Esophagus squamous epithelium (tissue), 5 donors: ENCODE data around the gene LSG1. TPM values are rescaled to one million over a fixed set of nuclear protein-coding genes. Genes with fewer than 3 reads are reported as not detected.

Experiments used
- DNase-seq: peaks from one replicate; lab custom pipeline; 2025; lab: John Stamatoyannopoulos, UW
- H3K27ac ChIP-seq, 4 donors: fragments of 200-600 bp; sonication (generic); one replicate each; pipeline ENCODE4 v1.5.1; 2016 to 2019; ENCODE audit warnings: mild to moderate bottlenecking in 1 of 4
- H3K27me3 ChIP-seq, 4 donors: fragments of 200-600 bp; sonication (generic); 1 replicate in 3 of 4; 2 replicates in 1 of 4; pipeline versions ENCODE4 v1.5.1 to v1.6.0; 2017 to 2021; ENCODE audit warnings: antibody characterized with exemption in 1 of 4
- H3K36me3 ChIP-seq, 3 donors: fragments of 200-600 bp; sonication (generic); one replicate each; pipeline ENCODE4 v1.5.1; 2016 to 2019
- H3K4me1 ChIP-seq, 3 donors: fragments of 200-600 bp; sonication (generic); one replicate each; pipeline ENCODE4 v1.5.1; 2017 to 2019
- H3K4me3 ChIP-seq, 4 donors: fragments of 200-600 bp; sonication (generic); 1 replicate in 3 of 4; 2 replicates in 1 of 4; pipeline ENCODE4 v1.5.1; 2016 to 2019; ENCODE audit warnings: mild to moderate bottlenecking in 2 of 4, moderate library complexity in 1 of 4
- H3K9me3 ChIP-seq, 3 donors: fragments of 200-600 bp; sonication (generic); one replicate each; pipeline ENCODE4 v1.5.1; 2016 to 2019
- CTCF ChIP-seq, 6 experiments: fragments of 450-650 bp in 4 of 6; fragments of 200-600 bp in 2 of 6; sonication (generic) in 2 of 6; IDR thresholded peaks; one replicate each; pipeline ENCODE4 v1.5.1; 2016 to 2019; ENCODE audit warnings: antibody characterized with exemption in 6 of 6, mild to moderate bottlenecking in 4 of 6, moderate library complexity in 4 of 6
- POLR2A ChIP-seq, 4 donors: fragments of 450-650 bp; IDR thresholded peaks; one replicate each; pipeline ENCODE4 v1.6.1; 2017; ENCODE audit warnings: antibody characterized with exemption in 4 of 4, mild to moderate bottlenecking in 4 of 4, moderate library complexity in 3 of 4
- WGBS, 2 donors: methylation state at CpG; one replicate each; pipeline ENCODE4 v1.1.5; 2018; 5-methylcytosine and 5-hydroxymethylcytosine counted together
- intact Hi-C: fragments of 100-400 bp; cut with DNase I; formaldehyde crosslinking; loops from one replicate; pipeline ENCODE4 v1.15.0; 2022
- total RNA-seq, 4 donors: library from RNA; depleted of rRNA; stranded (reverse); fragments of >200 nt; gene quantifications; one replicate each; pipeline ENCODE4 v1.1.0, GENCODE V29; 2016
- donor health status: DM: yes; HTN: yes; CAD: no.

Gene LSG1
- total RNA-seq, 4 donors from 2014 or later = 25.6 to 42.0 (median 30.4) TPM

- Histone ChIP-seq H3K27ac (peak overlapping the region; percentile 75 to 94 (median 91)), H3K36me3 (peaks cover 0 to 22% (median 0%) of the 10 kb centered on the region in 3 donors), H3K9me3 (no peaks in the 10 kb centered on the region), H3K4me3 (peak overlapping the region; percentile 72 to 83 (median 79)), H3K27me3 (no peaks in the 10 kb centered on the region), H3K4me1 (peaks cover 0 to 36% (median 19%) of the 10 kb centered on the region in 3 donors)
- no peak for DNase-seq
- intact Hi-C loops = no loop called here
- 33 to 44% methylated on average over 5 of the region's 5 CpGs for WGBS, 2 donors
- TF ChIP-seq POLR2A (IDR thresholded peaks at IDR 0.05) (no peak), CTCF (IDR thresholded peaks at IDR 0.05) (no peak)
Measured at GRCh38 chr3:194672876-194673275, 885 bp upstream of the LSG1 start.

DNA sequence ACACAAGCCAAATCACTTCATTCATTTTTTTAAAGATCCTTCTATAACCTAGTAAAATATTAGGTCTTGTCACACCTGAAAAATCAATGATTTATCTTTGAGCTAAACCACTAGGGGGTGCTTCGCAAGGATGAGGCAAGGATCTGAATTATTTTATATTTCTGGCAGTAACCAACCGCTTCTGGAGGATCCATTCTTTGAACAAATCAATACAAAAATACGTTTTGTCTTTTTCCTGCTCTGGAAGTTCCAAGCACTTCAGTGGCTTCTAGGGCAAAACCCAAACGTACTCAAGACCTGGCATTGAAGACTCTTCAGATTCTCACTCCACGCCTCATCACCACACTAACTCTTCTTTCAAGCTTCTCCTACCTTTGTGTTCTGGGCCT, 486 bp downstream of the LSG1 start:
- no peak for TF ChIP-seq POLR2A (IDR thresholded peaks at IDR 0.05)
- peak; percentile 18 to 77 (median 54) for TF ChIP-seq CTCF (IDR thresholded peaks at IDR 0.05)
- intact Hi-C loops = no loop called here
- H3K27ac ChIP-seq = peak overlapping the region; percentile 75 to 94 (median 91)
- H3K4me3 ChIP-seq = peak overlapping the region; percentile 72 to 83 (median 79)
- H3K27me3 ChIP-seq = no peaks in the 10 kb centered on the region
- H3K9me3 ChIP-seq = no peaks in the 10 kb centered on the region
- no peak for DNase-seq
- 0% methylated on average over 5 of the region's 5 CpGs for WGBS, 2 donors
- peaks cover 0 to 29% (median 0%) of the 10 kb centered on the region in 3 donors for H3K36me3 ChIP-seq
- H3K4me1 ChIP-seq = peaks cover 0 to 36% (median 19%) of the 10 kb centered on the region in 3 donors

DNA sequence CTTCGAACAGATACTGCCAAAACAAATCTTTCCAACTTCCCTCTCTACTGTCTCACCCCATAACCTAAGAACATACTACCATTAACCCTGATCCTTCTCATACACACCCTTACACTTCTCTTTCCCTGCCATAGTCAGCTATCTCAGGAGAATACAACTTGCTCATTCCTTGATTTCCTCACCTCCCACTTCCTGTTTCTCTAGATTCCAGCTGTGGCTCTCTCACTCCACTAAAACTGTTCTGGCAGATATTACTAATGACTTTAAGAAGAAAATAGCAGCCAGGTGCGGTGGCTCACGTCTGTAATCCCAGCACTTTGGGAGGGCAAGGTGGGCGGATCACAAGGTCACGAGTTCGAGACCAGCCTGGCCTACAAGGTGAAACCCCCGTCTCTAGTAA, 4.6 kb downstream of the LSG1 start:
- Histone ChIP-seq H3K4me3 (no peak overlapping the region), H3K27me3 (no peaks in the 10 kb centered on the region), H3K9me3 (no peaks in the 10 kb centered on the region), H3K4me1 (peaks cover 0 to 20% (median 9%) of the 10 kb centered on the region in 3 donors), H3K36me3 (peaks cover 0 to 68% (median 0%) of the 10 kb centered on the region in 3 donors), H3K27ac (no peak overlapping the region)
- intact Hi-C loops = no loop called here
- DNase-seq = no peak
- 67 to 92% methylated on average over 5 to 7 of the region's 7 CpGs for WGBS, 2 donors
- no peak for TF ChIP-seq CTCF (IDR thresholded peaks at IDR 0.05)
- no peak for TF ChIP-seq POLR2A (IDR thresholded peaks at IDR 0.05)

DNA sequence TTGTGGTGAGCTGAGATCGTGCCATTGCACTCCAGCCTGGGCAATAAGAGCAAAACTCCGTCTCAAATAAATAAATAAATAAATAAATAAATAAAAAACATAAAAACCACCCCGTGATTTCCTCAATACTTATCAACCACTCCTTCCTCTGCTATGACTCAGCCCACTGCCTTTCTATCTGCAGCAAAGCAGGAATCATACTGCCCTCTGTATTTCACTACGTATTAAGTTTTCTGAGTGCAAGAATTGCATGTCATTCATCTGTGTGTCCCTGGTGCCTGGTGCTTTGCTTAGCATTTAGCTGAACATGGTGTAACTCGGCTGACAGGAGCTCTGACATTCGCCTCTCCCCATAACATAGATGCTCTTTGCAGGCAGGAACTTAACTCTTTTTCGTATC, 7.1 kb downstream of the LSG1 start:
- peaks cover 0 to 89% (median 0%) of the 10 kb centered on the region in 3 donors for H3K36me3 ChIP-seq
- intact Hi-C loops = no loop called here
- H3K27me3 ChIP-seq = no peaks in the 10 kb centered on the region
- DNase-seq = no peak
- no peak overlapping the region for H3K4me3 ChIP-seq
- peaks cover 0 to 1% (median 0%) of the 10 kb centered on the region in 3 donors for H3K4me1 ChIP-seq
- H3K9me3 ChIP-seq = no peaks in the 10 kb centered on the region
- H3K27ac ChIP-seq = no peak overlapping the region
- TF ChIP-seq POLR2A (IDR thresholded peaks at IDR 0.05) (no peak), CTCF (IDR thresholded peaks at IDR 0.05) (no peak)
- 79 to 91% methylated on average over 7 of the region's 7 CpGs for WGBS, 2 donors

DNA sequence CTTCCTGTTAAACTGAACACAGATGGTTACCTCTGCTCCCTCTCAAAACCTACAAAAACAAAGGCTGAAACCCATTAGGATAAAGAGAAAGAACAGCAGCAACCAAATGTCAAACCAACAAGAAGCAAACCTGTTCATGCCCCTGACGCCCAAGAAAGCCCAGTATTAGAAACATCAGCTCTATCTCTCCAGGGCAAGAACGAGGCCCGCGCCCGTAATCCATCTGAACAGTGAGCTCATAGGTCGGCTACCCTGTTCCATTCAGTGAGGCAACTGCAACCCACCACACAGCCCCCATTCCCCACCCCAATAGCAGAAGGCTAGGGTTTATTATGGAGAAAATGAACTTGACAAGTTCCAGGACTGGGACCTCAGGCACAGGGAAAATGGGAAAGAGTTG, 10.0 kb downstream of the LSG1 start:
- intact Hi-C loops = no loop called here
- Histone ChIP-seq H3K9me3 (no peaks in the 10 kb centered on the region), H3K27ac (peak overlapping the region in 3 of 4 donors; percentile 25 to 34 (median 26)), H3K27me3 (no peaks in the 10 kb centered on the region), H3K36me3 (peaks cover 0 to 96% (median 0%) of the 10 kb centered on the region in 3 donors), H3K4me1 (peaks cover 0 to 7% (median 0%) of the 10 kb centered on the region in 3 donors), H3K4me3 (no peak overlapping the region)
- TF ChIP-seq POLR2A (IDR thresholded peaks at IDR 0.05) (no peak), CTCF (IDR thresholded peaks at IDR 0.05) (no peak)
- no peak for DNase-seq
- WGBS, 2 donors = 57 to 78% methylated on average over 4 to 6 of the region's 6 CpGs
